Transverse colon (tissue), 3 donors: ENCODE data around the gene ERCC8.

ENCODE experiments used
- POLR2A ChIP-seq: fragments of 450-650 bp; IDR thresholded peaks from one replicate; pipeline ENCODE4 v1.6.1; 2016; ENCODE audit warnings: antibody characterized with exemption, mild to moderate bottlenecking, moderate library complexity
- TF ChIP-seq, protein P1 (sequence below), 5 experiments: fragments of 200-600 bp in 3 of 5; fragments of 450-650 bp in 2 of 5; sonication (generic) in 3 of 5; IDR thresholded peaks; 1 replicate in 2 of 5; 2 replicates in 3 of 5; pipeline ENCODE4 v1.5.1; 2016 to 2017; ENCODE audit warnings: antibody characterized with exemption in 5 of 5, inconsistent platforms in 3 of 5, mild to moderate bottlenecking in 2 of 5, moderate library complexity in 1 of 5

- TF ChIP-seq POLR2A, result no peak
- TF ChIP-seq, protein P1, sequence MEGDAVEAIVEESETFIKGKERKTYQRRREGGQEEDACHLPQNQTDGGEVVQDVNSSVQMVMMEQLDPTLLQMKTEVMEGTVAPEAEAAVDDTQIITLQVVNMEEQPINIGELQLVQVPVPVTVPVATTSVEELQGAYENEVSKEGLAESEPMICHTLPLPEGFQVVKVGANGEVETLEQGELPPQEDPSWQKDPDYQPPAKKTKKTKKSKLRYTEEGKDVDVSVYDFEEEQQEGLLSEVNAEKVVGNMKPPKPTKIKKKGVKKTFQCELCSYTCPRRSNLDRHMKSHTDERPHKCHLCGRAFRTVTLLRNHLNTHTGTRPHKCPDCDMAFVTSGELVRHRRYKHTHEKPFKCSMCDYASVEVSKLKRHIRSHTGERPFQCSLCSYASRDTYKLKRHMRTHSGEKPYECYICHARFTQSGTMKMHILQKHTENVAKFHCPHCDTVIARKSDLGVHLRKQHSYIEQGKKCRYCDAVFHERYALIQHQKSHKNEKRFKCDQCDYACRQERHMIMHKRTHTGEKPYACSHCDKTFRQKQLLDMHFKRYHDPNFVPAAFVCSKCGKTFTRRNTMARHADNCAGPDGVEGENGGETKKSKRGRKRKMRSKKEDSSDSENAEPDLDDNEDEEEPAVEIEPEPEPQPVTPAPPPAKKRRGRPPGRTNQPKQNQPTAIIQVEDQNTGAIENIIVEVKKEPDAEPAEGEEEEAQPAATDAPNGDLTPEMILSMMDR (IDR thresholded peaks at IDR 0.05), result peak; percentile 21 to 40 (median 27)
These were observed 15.7 kb upstream of the ERCC8 start for GRCh38 chr5:60960591-60960990.
